Sigmoid colon (tissue), 7 donors: ENCODE results near the gene CLBA1. TPM values are rescaled to one million over a fixed set of nuclear protein-coding genes. Genes with fewer than 3 reads are reported as not detected.
A peak's percentile ranks its signal among the peaks of the same experiment; 100 is the strongest.
"Not testable (repeated sequence)": the region's sequence is repeated elsewhere in the genome, so short reads cannot be mapped to it uniquely, and the experiment has no call there.

ENCODE experiments used
- DNase-seq: peaks from one replicate; pipeline ENCODE4 v3.0.0-alpha.2; 2019
- H3K27ac ChIP-seq, 4 donors: fragments of 200-600 bp; sonication (generic); one replicate each; pipeline ENCODE4 v1.5.1; 2016 to 2019; ENCODE audit warnings: mild to moderate bottlenecking in 1 of 4
- H3K27me3 ChIP-seq, 3 donors: fragments of 200-600 bp; sonication (generic); one replicate each; pipeline ENCODE4 v1.5.1; 2019; ENCODE audit warnings: mild to moderate bottlenecking in 1 of 3
- H3K36me3 ChIP-seq, 4 donors: fragments of 200-600 bp; sonication (generic); one replicate each; pipeline ENCODE4 v1.5.1; 2016 to 2019
- H3K4me1 ChIP-seq, 4 donors: fragments of 200-600 bp; sonication (generic); one replicate each; pipeline ENCODE4 v1.5.1; 2017 to 2019
- H3K4me3 ChIP-seq, 4 donors: fragments of 200-600 bp; sonication (generic); one replicate each; pipeline ENCODE4 v1.5.1; 2017 to 2019; ENCODE audit warnings: mild to moderate bottlenecking in 2 of 4, moderate library complexity in 1 of 4
- H3K9me3 ChIP-seq, 4 donors: fragments of 200-600 bp in 3 of 4; sonication (generic) in 3 of 4; one replicate each; pipeline versions ENCODE4 v1.5.1 to v1.6.1; 2013 to 2019
- EP300 ChIP-seq, 4 donors: sonication (generic); formaldehyde crosslinking; IDR thresholded peaks; one replicate each; pipeline ENCODE4 v1.6.1; 2017; ENCODE audit warnings: antibody characterized with exemption in 4 of 4
- POLR2A ChIP-seq, 2 donors: fragments of 450-650 bp; IDR thresholded peaks; one replicate each; pipeline ENCODE4 v1.6.1; 2016; ENCODE audit warnings: antibody characterized with exemption in 2 of 2, mild to moderate bottlenecking in 2 of 2, moderate library complexity in 2 of 2
- POLR2AphosphoS5 ChIP-seq, 4 donors: sonication (generic); formaldehyde crosslinking; IDR thresholded peaks; one replicate each; pipeline ENCODE4 v1.6.1; 2017; ENCODE audit warnings: antibody characterized with exemption in 4 of 4
- WGBS, 2 donors: extraction: QIAGEN DNeasy Blood & Tissue Kit; methylation state at CpG; one replicate each; pipeline ENCODE4 v1.1.7; 2013; 5-methylcytosine and 5-hydroxymethylcytosine counted together
- intact Hi-C: fragments of 100-400 bp; cut with DNase I; formaldehyde crosslinking; loops from one replicate; pipeline ENCODE4 v1.15.1; 2023
- polyA plus RNA-seq, 3 donors: library from polyadenylated mRNA; stranded (reverse); fragments of 200-250 nt; gene quantifications; one replicate each; pipeline ENCODE4 v1.2.3, GENCODE V29; 2013
- total RNA-seq, 4 donors: library from RNA; depleted of rRNA; stranded (reverse); fragments of >200 nt; gene quantifications; one replicate each; pipeline ENCODE4 v1.1.0, GENCODE V29; 2016
- TF ChIP-seq, protein P1 (sequence below), 4 experiments: fragments of 450-650 bp in 3 of 4; fragments of 200-600 bp in 1 of 4; IDR thresholded peaks; one replicate each; pipeline ENCODE4 v1.5.1; 2016 to 2019; ENCODE audit warnings: antibody characterized with exemption in 4 of 4, mild to moderate bottlenecking in 3 of 4, moderate library complexity in 2 of 4
- donor health status: healthy with polysubstance abuse.
- donor health status: Bipolar disorder and iron deficiency.
- donor health status: healthy.

CLBA1 gene
- total and polyA plus RNA-seq, 7 donors = 2.8 to 8.4 (median 3.3) TPM

DNA sequence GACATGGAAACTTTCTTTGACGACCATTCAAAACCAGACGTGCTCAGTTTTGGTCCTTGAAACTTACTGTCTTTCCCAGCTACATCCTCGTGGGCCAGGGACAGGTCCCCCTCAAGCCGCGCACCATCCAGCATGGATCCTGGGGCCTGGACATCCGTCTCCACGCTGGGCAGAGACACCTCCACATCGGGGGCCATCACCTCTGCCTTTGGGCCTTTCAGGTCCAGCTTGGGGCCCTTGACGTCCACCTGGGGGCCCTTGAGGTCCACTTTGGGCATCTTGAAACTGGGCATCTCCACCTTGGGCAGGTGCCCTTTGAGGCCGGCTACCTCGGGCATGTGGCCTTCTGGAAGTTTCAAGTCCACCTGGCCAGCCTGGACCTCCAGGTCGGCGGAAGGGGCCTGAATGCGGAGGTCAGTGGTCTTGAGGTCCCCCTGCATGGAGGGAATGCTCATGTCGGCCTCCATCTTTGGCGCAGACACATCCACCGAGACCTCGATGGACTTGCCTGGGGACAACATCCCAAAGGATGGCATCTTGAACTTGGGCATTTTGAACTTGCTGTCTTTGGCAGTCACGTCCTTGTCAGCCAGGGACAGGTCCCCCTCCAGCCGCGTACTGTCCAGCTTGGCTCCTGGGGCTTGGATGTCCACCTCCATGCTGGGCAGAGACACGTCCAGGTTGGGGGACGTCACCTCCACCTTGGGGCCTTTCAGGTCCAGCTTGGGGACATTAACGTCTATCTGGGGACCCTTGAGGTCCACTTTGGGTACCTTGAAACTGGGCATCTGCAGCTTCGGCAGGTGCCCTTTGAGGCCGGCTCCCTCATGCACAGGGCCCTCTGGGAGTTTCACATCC, 43.9 kb upstream of the CLBA1 start:
- 90 to 94% methylated on average over 26 of the region's 26 CpGs for WGBS, 2 donors
- TF ChIP-seq, protein P1, sequence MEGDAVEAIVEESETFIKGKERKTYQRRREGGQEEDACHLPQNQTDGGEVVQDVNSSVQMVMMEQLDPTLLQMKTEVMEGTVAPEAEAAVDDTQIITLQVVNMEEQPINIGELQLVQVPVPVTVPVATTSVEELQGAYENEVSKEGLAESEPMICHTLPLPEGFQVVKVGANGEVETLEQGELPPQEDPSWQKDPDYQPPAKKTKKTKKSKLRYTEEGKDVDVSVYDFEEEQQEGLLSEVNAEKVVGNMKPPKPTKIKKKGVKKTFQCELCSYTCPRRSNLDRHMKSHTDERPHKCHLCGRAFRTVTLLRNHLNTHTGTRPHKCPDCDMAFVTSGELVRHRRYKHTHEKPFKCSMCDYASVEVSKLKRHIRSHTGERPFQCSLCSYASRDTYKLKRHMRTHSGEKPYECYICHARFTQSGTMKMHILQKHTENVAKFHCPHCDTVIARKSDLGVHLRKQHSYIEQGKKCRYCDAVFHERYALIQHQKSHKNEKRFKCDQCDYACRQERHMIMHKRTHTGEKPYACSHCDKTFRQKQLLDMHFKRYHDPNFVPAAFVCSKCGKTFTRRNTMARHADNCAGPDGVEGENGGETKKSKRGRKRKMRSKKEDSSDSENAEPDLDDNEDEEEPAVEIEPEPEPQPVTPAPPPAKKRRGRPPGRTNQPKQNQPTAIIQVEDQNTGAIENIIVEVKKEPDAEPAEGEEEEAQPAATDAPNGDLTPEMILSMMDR (IDR thresholded peaks at IDR 0.05) = no peak
- TF ChIP-seq POLR2A (IDR thresholded peaks at IDR 0.05) (no peak), POLR2AphosphoS5 (IDR thresholded peaks at IDR 0.05) (no peak), EP300 (IDR thresholded peaks at IDR 0.05) (no peak)
- Histone ChIP-seq H3K9me3 (no peaks in the 10 kb centered on the region), H3K36me3 (peaks cover 0 to 83% (median 22%) of the 10 kb centered on the region in 4 donors), H3K4me3 (no peak overlapping the region), H3K4me1 (no peaks in the 10 kb centered on the region), H3K27ac (no peak overlapping the region), H3K27me3 (no peaks in the 10 kb centered on the region)
- peak; percentile 53 for DNase-seq
- intact Hi-C loops = no loop called here

GRCh38 chr14:104942586-104942985, 43.0 kb upstream of the CLBA1 start:
- peak; percentile 59 for DNase-seq
- no peaks in the 10 kb centered on the region for H3K4me1 ChIP-seq
- no peak overlapping the region for H3K27ac ChIP-seq
- TF ChIP-seq POLR2AphosphoS5 (IDR thresholded peaks at IDR 0.05) = no peak
- no peak for TF ChIP-seq POLR2A (IDR thresholded peaks at IDR 0.05)
- no peak for TF ChIP-seq EP300 (IDR thresholded peaks at IDR 0.05)
- TF ChIP-seq, protein P1 (IDR thresholded peaks at IDR 0.05) = no peak
- peaks cover 0 to 92% (median 22%) of the 10 kb centered on the region in 4 donors for H3K36me3 ChIP-seq
- 93 to 96% methylated on average over 16 of the region's 16 CpGs for WGBS, 2 donors
- H3K4me3 ChIP-seq = no peak overlapping the region
- H3K27me3 ChIP-seq = no peaks in the 10 kb centered on the region
- H3K9me3 ChIP-seq = no peaks in the 10 kb centered on the region
- intact Hi-C loops = no loop called here

DNA sequence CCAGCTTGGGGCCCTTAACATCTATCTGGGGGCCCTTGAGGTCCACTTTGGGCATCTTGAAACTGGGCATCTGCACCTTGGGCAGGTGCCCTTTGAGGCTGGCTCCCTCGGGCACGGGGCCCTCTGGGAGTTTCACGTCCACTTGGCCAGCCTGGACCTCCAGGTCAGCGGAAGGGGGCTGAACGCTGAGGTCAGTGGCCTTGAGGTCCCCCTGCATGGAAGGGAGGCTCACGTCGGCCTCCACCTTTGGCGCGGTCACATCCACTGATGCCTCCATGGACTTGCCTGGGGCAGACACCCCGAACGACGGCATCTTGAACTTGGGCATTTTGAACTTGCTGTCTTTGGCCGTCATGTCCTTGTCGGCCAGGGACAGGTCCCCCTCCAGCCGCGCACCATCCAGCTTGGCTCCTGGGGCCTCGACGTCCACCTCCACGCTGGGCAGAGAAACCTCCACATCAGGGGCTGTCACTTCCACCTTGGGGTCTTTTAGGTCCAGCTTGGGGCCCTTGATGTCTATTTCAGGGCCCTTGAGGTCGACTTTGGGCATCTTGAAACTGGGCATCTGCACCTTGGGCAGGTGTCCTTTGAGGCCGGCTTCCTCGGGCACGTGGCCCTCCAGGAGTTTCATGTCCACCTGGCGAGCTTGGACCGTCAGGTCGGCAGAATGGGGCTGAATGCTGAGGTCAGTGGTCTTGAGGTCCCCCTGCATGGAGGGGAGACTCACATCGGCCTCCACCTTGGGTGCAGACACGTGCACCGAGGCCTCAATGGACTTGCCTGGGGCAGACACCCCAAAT, 42.2 kb upstream of the CLBA1 start:
- intact Hi-C loops = not testable (repeated sequence)
- DNase-seq = peak; percentile 60

GRCh38 chr14:104944016-104944308, 41.6 kb upstream of the CLBA1 start:
- H3K27me3 ChIP-seq, intact Hi-C loops, DNase-seq, H3K9me3 ChIP-seq, H3K27ac ChIP-seq, H3K4me1 ChIP-seq, H3K4me3 ChIP-seq: not testable (repeated sequence)
- peaks cover 0 to 100% (median 20%) of the 10 kb centered on the region in 4 donors for H3K36me3 ChIP-seq
- WGBS, 2 donors = 76 to 94% methylated on average over 6 of the region's 6 CpGs

More for the DNA sequence above, 42.2 kb upstream of the CLBA1 start:
- not testable (repeated sequence) for H3K4me3 ChIP-seq, H3K9me3 ChIP-seq, H3K4me1 ChIP-seq, H3K27ac ChIP-seq, H3K27me3 ChIP-seq
- WGBS, 2 donors = 91 to 93% methylated on average over 29 of the region's 29 CpGs
- H3K36me3 ChIP-seq = peaks cover 0 to 100% (median 22%) of the 10 kb centered on the region in 4 donors

DNA sequence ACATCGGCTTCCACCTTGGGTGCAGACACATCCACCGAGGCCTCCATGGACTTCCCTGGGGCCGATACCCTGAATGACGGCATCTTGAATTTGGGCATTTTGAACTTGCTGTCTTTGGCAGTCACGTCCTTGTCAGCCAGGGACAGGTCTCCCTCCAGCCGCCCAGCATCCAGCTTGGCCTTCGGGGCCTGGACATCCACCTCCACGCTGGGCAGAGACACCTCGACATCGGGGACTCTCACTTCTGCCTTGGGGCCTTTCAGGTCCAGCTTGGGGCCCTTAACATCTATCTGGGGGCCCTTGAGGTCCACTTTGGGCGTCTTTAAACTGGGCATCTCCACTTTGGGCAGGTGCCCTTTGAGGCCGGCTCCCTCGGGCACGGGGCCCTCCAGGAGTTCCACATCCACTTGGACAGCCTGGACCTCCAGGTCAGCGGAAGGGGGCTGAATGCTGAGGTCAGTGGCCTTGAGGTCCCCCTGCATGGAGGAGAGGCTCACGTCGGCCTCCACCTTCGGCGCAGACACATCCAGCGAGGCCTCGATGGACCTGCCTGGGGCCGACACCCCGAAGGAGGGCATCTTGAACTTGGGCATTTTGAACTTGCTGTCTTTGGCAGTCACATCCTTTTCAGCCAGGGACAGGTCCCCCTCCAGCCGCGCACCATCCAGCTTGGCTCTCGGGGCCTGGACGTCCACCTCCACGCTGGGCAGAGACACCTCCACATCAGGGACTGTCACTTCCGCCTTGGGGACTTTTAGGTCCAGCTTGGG, 41.0 kb upstream of the CLBA1 start:
- DNase-seq, intact Hi-C loops, H3K4me1 ChIP-seq, H3K4me3 ChIP-seq, H3K9me3 ChIP-seq, H3K27me3 ChIP-seq, H3K27ac ChIP-seq: not testable (repeated sequence)
- peaks cover 0 to 100% (median 14%) of the 10 kb centered on the region in 4 donors for H3K36me3 ChIP-seq
- WGBS, 2 donors = 90 to 95% methylated on average over 29 of the region's 29 CpGs

- peaks cover 0 to 98% (median 12%) of the 10 kb centered on the region in 4 donors for H3K36me3 ChIP-seq
- H3K4me1 ChIP-seq, H3K27ac ChIP-seq, DNase-seq, H3K27me3 ChIP-seq, intact Hi-C loops, H3K4me3 ChIP-seq, H3K9me3 ChIP-seq: not testable (repeated sequence)
- 89 to 93% methylated on average over 18 to 20 of the region's 20 CpGs for WGBS, 2 donors
Observed at GRCh38 chr14:104945266-104945665, 40.3 kb upstream of the CLBA1 start.

- H3K4me3 ChIP-seq, H3K27me3 ChIP-seq, H3K9me3 ChIP-seq, DNase-seq, H3K4me1 ChIP-seq, intact Hi-C loops, H3K27ac ChIP-seq: not testable (repeated sequence)
- H3K36me3 ChIP-seq = peaks cover 0 to 98% (median 9%) of the 10 kb centered on the region in 4 donors
- 91 to 94% methylated on average over 42 to 43 of the region's 43 CpGs for WGBS, 2 donors
Observed at GRCh38 chr14:104945986-104946965, 39.3 kb upstream of the CLBA1 start.

- WGBS, 2 donors = 91 to 95% methylated on average over 13 of the region's 13 CpGs
- H3K27ac ChIP-seq, H3K9me3 ChIP-seq, H3K4me1 ChIP-seq, H3K4me3 ChIP-seq, DNase-seq, H3K27me3 ChIP-seq, intact Hi-C loops: not testable (repeated sequence)
- H3K36me3 ChIP-seq = peaks cover 0 to 98% (median 4%) of the 10 kb centered on the region in 4 donors
Observed at GRCh38 chr14:104947201-104947600, 38.4 kb upstream of the CLBA1 start.
